ENCODE data around the gene TOPAZ1. TPM values are rescaled to one million over a fixed set of nuclear protein-coding genes. Genes with fewer than 3 reads are reported as not detected.

The TOPAZ1 gene
- total and polyA plus RNA-seq, 9 of the 15 experiments (the other 6 are each of a cell fraction or from before 2014, with no cell fraction given) = 0.01 TPM; not detected in 8

DNA sequence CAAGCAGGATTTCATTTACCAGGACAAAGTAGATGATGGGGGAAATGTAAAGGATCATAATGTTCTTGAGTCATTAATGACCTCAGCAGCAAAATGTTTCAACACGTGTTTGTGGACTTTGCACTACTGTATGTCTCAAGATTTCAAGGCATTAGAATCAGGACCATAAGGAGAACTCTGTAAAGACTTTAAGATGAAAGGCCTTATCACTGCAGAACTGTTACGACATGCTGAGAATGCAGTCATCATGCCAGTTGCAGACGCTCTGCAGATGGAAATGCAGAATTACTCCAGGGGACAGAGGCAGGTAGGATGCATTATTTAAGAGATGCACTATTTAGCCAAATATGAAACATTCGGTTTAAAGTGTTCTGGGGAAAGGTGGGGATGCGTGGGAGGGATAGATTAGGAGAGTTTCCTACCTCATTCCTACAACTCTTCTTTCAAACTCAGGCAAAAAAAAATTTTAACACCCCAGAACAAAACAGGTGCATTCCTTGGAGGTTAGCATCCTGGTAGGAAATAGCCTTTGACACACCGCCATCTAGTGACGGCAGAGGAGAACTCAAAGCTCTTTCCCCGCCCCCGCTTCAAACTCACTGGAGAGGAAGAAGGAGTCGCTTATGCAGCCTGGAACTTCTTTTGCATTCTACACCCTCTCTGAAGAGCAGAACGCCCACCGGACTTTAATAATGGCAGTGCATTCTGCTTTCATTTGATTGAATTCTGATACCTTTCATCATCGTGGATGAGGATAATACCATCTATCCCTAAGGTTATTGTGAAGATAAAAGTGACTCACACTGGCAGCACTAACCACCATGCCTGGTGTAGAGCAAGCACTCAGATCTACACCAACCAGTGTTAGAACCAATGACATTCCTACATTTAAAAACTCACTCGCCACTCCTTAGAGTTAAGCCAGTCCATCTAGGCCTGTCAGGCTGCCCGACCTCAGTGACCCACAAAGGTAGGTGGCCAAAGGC lies 43.1 kb upstream of the TOPAZ1 start (continued):
- peak; percentile 46; the same call in 1 of the 2 replicates for TF ChIP-seq TEAD4 (IDR thresholded peaks at IDR 0.05; ENCODE audit: low read length)
- TF ChIP-seq TEAD4 (CRISPR knock-in tag; IDR thresholded peaks at IDR 0.05; ENCODE audit: borderline replicate concordance) = no peak
- no peak for TF ChIP-seq SIN3B (IDR thresholded peaks at IDR 0.05; ENCODE audit: low read depth)
- TF ChIP-seq, protein P1, sequence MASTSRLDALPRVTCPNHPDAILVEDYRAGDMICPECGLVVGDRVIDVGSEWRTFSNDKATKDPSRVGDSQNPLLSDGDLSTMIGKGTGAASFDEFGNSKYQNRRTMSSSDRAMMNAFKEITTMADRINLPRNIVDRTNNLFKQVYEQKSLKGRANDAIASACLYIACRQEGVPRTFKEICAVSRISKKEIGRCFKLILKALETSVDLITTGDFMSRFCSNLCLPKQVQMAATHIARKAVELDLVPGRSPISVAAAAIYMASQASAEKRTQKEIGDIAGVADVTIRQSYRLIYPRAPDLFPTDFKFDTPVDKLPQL (IDR thresholded peaks at IDR 0.05; ENCODE audit: extremely low read depth, insufficient read length) = no peak
- TF ChIP-seq DEAF1 (CRISPR knock-in tag; IDR thresholded peaks at IDR 0.05) = peak; percentile 84
- peak; percentile 65; the same call in 1 of the 2 replicates for TF ChIP-seq STAG1 (CRISPR knock-in tag; IDR thresholded peaks at IDR 0.05; ENCODE audit: borderline replicate concordance)
- TF ChIP-seq, protein P2, sequence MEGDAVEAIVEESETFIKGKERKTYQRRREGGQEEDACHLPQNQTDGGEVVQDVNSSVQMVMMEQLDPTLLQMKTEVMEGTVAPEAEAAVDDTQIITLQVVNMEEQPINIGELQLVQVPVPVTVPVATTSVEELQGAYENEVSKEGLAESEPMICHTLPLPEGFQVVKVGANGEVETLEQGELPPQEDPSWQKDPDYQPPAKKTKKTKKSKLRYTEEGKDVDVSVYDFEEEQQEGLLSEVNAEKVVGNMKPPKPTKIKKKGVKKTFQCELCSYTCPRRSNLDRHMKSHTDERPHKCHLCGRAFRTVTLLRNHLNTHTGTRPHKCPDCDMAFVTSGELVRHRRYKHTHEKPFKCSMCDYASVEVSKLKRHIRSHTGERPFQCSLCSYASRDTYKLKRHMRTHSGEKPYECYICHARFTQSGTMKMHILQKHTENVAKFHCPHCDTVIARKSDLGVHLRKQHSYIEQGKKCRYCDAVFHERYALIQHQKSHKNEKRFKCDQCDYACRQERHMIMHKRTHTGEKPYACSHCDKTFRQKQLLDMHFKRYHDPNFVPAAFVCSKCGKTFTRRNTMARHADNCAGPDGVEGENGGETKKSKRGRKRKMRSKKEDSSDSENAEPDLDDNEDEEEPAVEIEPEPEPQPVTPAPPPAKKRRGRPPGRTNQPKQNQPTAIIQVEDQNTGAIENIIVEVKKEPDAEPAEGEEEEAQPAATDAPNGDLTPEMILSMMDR (IDR thresholded peaks at IDR 0.05 in 2 of 3, conservative IDR thresholded peaks at IDR 0.05 in 1 of 3; ENCODE audit: insufficient read depth in 2 of 3, low read depth in 1 of 3, low read length in 3 of 3) = peak; percentile 84 to 95 (median 88)
- TF ChIP-seq ATF6 (CRISPR knock-in tag; IDR thresholded peaks at IDR 0.05) = no peak
- no peak for TF ChIP-seq HMG20A (CRISPR knock-in tag; conservative IDR thresholded peaks at IDR 0.05)
- TF ChIP-seq ZNF217 (CRISPR knock-in tag; IDR thresholded peaks at IDR 0.05) = no peak
- TF ChIP-seq ZNF133 (CRISPR knock-in tag; IDR thresholded peaks at IDR 0.05) = no peak
- TF ChIP-seq, protein P3, sequence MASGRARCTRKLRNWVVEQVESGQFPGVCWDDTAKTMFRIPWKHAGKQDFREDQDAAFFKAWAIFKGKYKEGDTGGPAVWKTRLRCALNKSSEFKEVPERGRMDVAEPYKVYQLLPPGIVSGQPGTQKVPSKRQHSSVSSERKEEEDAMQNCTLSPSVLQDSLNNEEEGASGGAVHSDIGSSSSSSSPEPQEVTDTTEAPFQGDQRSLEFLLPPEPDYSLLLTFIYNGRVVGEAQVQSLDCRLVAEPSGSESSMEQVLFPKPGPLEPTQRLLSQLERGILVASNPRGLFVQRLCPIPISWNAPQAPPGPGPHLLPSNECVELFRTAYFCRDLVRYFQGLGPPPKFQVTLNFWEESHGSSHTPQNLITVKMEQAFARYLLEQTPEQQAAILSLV (tag; IDR thresholded peaks at IDR 0.05) = no peak
- TF ChIP-seq HDAC2 (IDR thresholded peaks at IDR 0.05) = no peak

Data from K562 (cell line).